Calu3 (cell line): ENCODE measurements around the gene TAF4B. TPM values are rescaled to one million over a fixed set of nuclear protein-coding genes. Genes with fewer than 3 reads are reported as not detected.

Experiments used
- BruUV-seq: library from RNA; stranded (reverse); fragments of 400-500 nt; replicated peaks from 2 replicates; lab custom pipeline; 2021; lab: Mats Ljungman, UMichigan
- CTCF ChIA-PET: fragments of 300-600 bp; sonication (Branson Sonifier 250); formaldehyde crosslinking; loops from one replicate; lab custom pipeline; 2022; ENCODE audit warnings: antibody characterized with exemption; lab: Charles Lee
- DNase-seq: peaks from one replicate; pipeline ENCODE4 v3.0.0; 2022
- H3K27ac Mint-ChIP-seq: one replicate; pipeline ENCODE4 v1.8.0; 2022; ENCODE audit warnings: mixed read lengths; ENCODE audit not compliant: unreplicated experiment
- H3K27me3 Mint-ChIP-seq: one replicate; pipeline ENCODE4 v1.8.0; 2022; ENCODE audit warnings: mixed read lengths; ENCODE audit not compliant: unreplicated experiment
- H3K36me3 Mint-ChIP-seq: one replicate; pipeline ENCODE4 v1.8.0; 2022; ENCODE audit warnings: mild to moderate bottlenecking, moderate library complexity, mixed read lengths; ENCODE audit not compliant: insufficient read depth, unreplicated experiment
- H3K4me1 Mint-ChIP-seq: one replicate; pipeline ENCODE4 v1.8.0; 2022; ENCODE audit warnings: mild to moderate bottlenecking, low read depth, mixed read lengths; ENCODE audit not compliant: unreplicated experiment
- H3K4me3 Mint-ChIP-seq: one replicate; pipeline ENCODE4 v1.8.0; 2022; ENCODE audit warnings: mild to moderate bottlenecking, low read depth, moderate library complexity, mixed read lengths; ENCODE audit not compliant: unreplicated experiment
- H3K9me3 Mint-ChIP-seq: one replicate; pipeline ENCODE4 v1.8.0; 2022; ENCODE audit warnings: low read depth, mixed read lengths; ENCODE audit not compliant: unreplicated experiment
- intact Hi-C: fragments of 100-400 bp; cut with micrococcal nuclease; formaldehyde crosslinking; loops from one replicate; pipeline ENCODE4 v1.10.0; 2022; ENCODE audit not compliant: unreplicated experiment
- total RNA-seq: library from RNA; stranded (reverse); gene quantifications from 2 replicates; pipeline ENCODE4 v1.2.3, GENCODE V29; 2022
- TF ChIP-seq, protein P1 (sequence below): fragments of 200-600 bp; IDR thresholded peaks from one replicate; pipeline ENCODE4 v1.8.0; 2022; ENCODE audit warnings: antibody characterized with exemption; ENCODE audit not compliant: unreplicated experiment

TAF4B gene
- total RNA-seq, 1 experiment from 2014 or later = 9.6 TPM

- Mint-ChIP-seq H3K27me3 (no peaks in the 10 kb centered on the region), H3K27ac (no peak overlapping the region), H3K4me3 (no peak overlapping the region), H3K4me1 (no peaks in the 10 kb centered on the region), H3K36me3 (no peaks in the 10 kb centered on the region), H3K9me3 (no peaks in the 10 kb centered on the region)
- no TSS peak for BruUV-seq
- DNase-seq = no peak
- CTCF ChIA-PET = interaction anchor here (0.6 kb wide), 1 partner anchor 37 kb away, joined by 3 read pairs; no protein-coding TSS in a partner anchor
- TF ChIP-seq, protein P1, sequence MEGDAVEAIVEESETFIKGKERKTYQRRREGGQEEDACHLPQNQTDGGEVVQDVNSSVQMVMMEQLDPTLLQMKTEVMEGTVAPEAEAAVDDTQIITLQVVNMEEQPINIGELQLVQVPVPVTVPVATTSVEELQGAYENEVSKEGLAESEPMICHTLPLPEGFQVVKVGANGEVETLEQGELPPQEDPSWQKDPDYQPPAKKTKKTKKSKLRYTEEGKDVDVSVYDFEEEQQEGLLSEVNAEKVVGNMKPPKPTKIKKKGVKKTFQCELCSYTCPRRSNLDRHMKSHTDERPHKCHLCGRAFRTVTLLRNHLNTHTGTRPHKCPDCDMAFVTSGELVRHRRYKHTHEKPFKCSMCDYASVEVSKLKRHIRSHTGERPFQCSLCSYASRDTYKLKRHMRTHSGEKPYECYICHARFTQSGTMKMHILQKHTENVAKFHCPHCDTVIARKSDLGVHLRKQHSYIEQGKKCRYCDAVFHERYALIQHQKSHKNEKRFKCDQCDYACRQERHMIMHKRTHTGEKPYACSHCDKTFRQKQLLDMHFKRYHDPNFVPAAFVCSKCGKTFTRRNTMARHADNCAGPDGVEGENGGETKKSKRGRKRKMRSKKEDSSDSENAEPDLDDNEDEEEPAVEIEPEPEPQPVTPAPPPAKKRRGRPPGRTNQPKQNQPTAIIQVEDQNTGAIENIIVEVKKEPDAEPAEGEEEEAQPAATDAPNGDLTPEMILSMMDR = no peak
- intact Hi-C loops = no loop called here
Observed at GRCh38 chr18:26287644-26288043, 61.4 kb downstream of the TAF4B start.

DNA sequence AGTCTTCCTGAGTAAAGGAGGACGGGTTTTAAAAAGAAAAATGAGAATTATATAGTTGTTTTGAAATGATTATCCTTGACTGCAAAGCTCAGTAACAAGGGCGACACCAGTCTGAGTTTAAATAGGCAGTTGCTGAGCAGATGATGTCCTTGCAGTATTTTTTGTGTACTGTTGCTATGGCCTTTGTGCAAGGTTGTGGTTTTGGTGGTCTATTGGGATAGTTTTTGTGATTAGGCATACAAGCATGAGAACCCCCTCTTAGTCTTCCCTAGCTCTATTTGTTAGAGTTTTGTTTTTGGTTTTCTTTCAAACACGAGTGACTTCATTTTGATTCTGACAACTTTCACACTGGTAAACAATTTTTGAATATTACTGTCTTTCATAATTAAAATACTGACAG, 64.1 kb downstream of the TAF4B start:
- DNase-seq = no peak
- BruUV-seq = no TSS peak
- intact Hi-C loops = no loop called here
- no peaks in the 10 kb centered on the region for H3K27me3 Mint-ChIP-seq
- CTCF ChIA-PET = no interaction called here
- no peaks in the 10 kb centered on the region for H3K4me1 Mint-ChIP-seq
- no peaks in the 10 kb centered on the region for H3K36me3 Mint-ChIP-seq
- H3K27ac Mint-ChIP-seq = no peak overlapping the region
- no peaks in the 10 kb centered on the region for H3K9me3 Mint-ChIP-seq
- TF ChIP-seq, protein P1 = no peak
- H3K4me3 Mint-ChIP-seq = no peak overlapping the region

- no peak overlapping the region for H3K27ac Mint-ChIP-seq
- CTCF ChIA-PET = no interaction called here
- no peak overlapping the region for H3K4me3 Mint-ChIP-seq
- BruUV-seq = no TSS peak
- no peaks in the 10 kb centered on the region for H3K27me3 Mint-ChIP-seq
- H3K9me3 Mint-ChIP-seq = no peaks in the 10 kb centered on the region
- TF ChIP-seq, protein P1 = no peak
- intact Hi-C loops = no loop called here
- no peaks in the 10 kb centered on the region for H3K4me1 Mint-ChIP-seq
- no peak for DNase-seq
- H3K36me3 Mint-ChIP-seq = no peaks in the 10 kb centered on the region
Observed at GRCh38 chr18:26293982-26294381, 67.7 kb downstream of the TAF4B start.

- no TSS peak for BruUV-seq
- Mint-ChIP-seq H3K4me1 (peaks cover 8% of the 10 kb centered on the region), H3K9me3 (no peaks in the 10 kb centered on the region), H3K36me3 (peaks cover 4% of the 10 kb centered on the region), H3K27ac (no peak overlapping the region), H3K4me3 (no peak overlapping the region), H3K27me3 (no peaks in the 10 kb centered on the region)
- intact Hi-C loops = no loop called here
- no peak for DNase-seq
- CTCF ChIA-PET = no interaction called here
- TF ChIP-seq, protein P1 = no peak
Observed at GRCh38 chr18:26298107-26298506, 71.9 kb downstream of the TAF4B start.
